ENCODE results near the gene DCHS1.
"Not testable (repeated sequence)": the region's sequence is repeated elsewhere in the genome, so short reads cannot be mapped to it uniquely, and the experiment has no call there.

DCHS1 gene

GRCh38 chr11:6655790-6656583 lies at the start of gene DCHS1:
Gene DCHS1 (minus strand): TSS chr11:6655809. CDS start chr11:6641613, 14,196 bp downstream.
- no peak for DNase-seq (ENCODE audit: low read depth in 3 of 3)

- DNase-seq (ENCODE audit: low read depth in 3 of 3), result peak in 1 of 3 experiments; percentile 20
Observed at GRCh38 chr11:6703247-6704063, 47.8 kb upstream of the DCHS1 start.

- not testable (repeated sequence) for DNase-seq (ENCODE audit: low read depth in 3 of 3)
Observed at GRCh38 chr11:6701955-6702354, 46.3 kb upstream of the DCHS1 start.

- DNase-seq (ENCODE audit: low read depth in 3 of 3), result no peak
Observed at GRCh38 chr11:6695377-6695776, 39.8 kb upstream of the DCHS1 start.

GRCh38 chr11:6694229-6694535 lies 38.6 kb upstream of the DCHS1 start:
- DNase-seq (ENCODE audit: low read depth in 3 of 3), result no peak

- DNase-seq (ENCODE audit: low read depth in 3 of 3), result peak; percentile 38 to 59 (median 49)
Observed at GRCh38 chr11:6693342-6694228, 38.0 kb upstream of the DCHS1 start.

GRCh38 chr11:6692128-6692527 lies 36.5 kb upstream of the DCHS1 start:
- no peak for DNase-seq (ENCODE audit: low read depth in 3 of 3)

- DNase-seq (ENCODE audit: low read depth in 3 of 3), result not testable (repeated sequence)
Observed at GRCh38 chr11:6690431-6691132, 35.0 kb upstream of the DCHS1 start.

GRCh38 chr11:6687876-6688275 lies 32.3 kb upstream of the DCHS1 start:
- DNase-seq (ENCODE audit: low read depth in 3 of 3), result no peak

GRCh38 chr11:6686006-6686405 lies 30.4 kb upstream of the DCHS1 start:
- no peak for DNase-seq (ENCODE audit: low read depth in 3 of 3)

GRCh38 chr11:6684068-6684467 lies 28.5 kb upstream of the DCHS1 start:
- DNase-seq (ENCODE audit: low read depth in 3 of 3), result not testable (repeated sequence)

GRCh38 chr11:6682936-6683861 lies 27.6 kb upstream of the DCHS1 start, which contains the start of gene MRPL17:
Gene MRPL17 (minus strand): TSS chr11:6683340. CDS start chr11:6683296, 44 bp downstream.
- DNase-seq (ENCODE audit: low read depth in 3 of 3), result peak; percentile 98 to 99 (median 98)

- no peak for DNase-seq (ENCODE audit: low read depth in 3 of 3)
Observed at GRCh38 chr11:6682591-6682935, 27.0 kb upstream of the DCHS1 start.

- DNase-seq (ENCODE audit: low read depth in 3 of 3), result no peak
Observed at GRCh38 chr11:6681949-6682348, 26.3 kb upstream of the DCHS1 start.

- DNase-seq (ENCODE audit: low read depth in 3 of 3), result no peak
Observed at GRCh38 chr11:6681505-6681904, 25.9 kb upstream of the DCHS1 start.

- DNase-seq (ENCODE audit: low read depth in 3 of 3), result no peak
Observed at GRCh38 chr11:6677018-6677417, 21.4 kb upstream of the DCHS1 start.

- no peak for DNase-seq (ENCODE audit: low read depth in 3 of 3)
Observed at GRCh38 chr11:6674862-6675261, 19.3 kb upstream of the DCHS1 start.

- DNase-seq (ENCODE audit: low read depth in 3 of 3), result no peak
Observed at GRCh38 chr11:6674219-6674597, 18.6 kb upstream of the DCHS1 start.

GRCh38 chr11:6673523-6674218 lies 18.1 kb upstream of the DCHS1 start:
- no peak for DNase-seq (ENCODE audit: low read depth in 3 of 3)

- no peak for DNase-seq (ENCODE audit: low read depth in 3 of 3)
Observed at GRCh38 chr11:6671991-6672390, 16.4 kb upstream of the DCHS1 start.
